Measurements from ENCODE around the gene THTPA. TPM values are rescaled to one million over a fixed set of nuclear protein-coding genes. Genes with fewer than 3 reads are reported as not detected.
A peak's percentile ranks its signal among the peaks of the same experiment; 100 is the strongest.
"Not testable (repeated sequence)": the region's sequence is repeated elsewhere in the genome, so short reads cannot be mapped to it uniquely, and the experiment has no call there.

Gene THTPA
- total RNA-seq, 1 donor from 2014 or later, result 19.3 TPM

DNA sequence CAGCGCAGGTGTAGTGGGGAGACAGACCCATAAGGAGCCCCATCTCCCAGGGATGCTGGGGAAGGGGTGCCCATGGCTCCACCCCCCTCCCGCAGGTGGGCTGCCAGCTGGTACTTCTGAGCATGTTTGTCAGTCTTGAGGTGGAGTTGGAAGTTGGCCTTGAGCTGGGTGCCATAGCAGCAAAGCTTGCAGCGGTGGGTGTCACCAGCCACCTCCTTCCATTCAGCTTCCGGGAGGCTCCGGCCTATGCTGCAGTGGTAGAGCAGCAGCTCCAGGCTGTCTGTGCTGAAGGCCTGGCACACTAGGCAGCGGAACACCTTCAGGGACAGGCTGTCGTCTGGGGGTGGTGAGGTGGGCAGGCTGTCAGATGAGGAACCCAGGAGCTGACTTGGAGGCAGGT, 23.4 kb upstream of the THTPA start:
- no peak for DNase-seq
- Mint-ChIP-seq H3K4me3 (ENCODE audit: unreplicated experiment) (no peak overlapping the region), H3K4me1 (ENCODE audit: low read depth, unreplicated experiment) (peaks cover 12% of the 10 kb centered on the region), H3K27ac (ENCODE audit: unreplicated experiment) (no peak overlapping the region), H3K27me3 (ENCODE audit: unreplicated experiment) (peaks cover 10% of the 10 kb centered on the region), H3K36me3 (ENCODE audit: unreplicated experiment) (no peaks in the 10 kb centered on the region), H3K9me3 (ENCODE audit: unreplicated experiment) (peaks cover 13% of the 10 kb centered on the region)
- no peak for TF ChIP-seq CTCF (IDR thresholded peaks at IDR 0.05; ENCODE audit: partially characterized antibody, unreplicated experiment)

- Mint-ChIP-seq H3K27me3 (ENCODE audit: unreplicated experiment) (peaks cover 8% of the 10 kb centered on the region), H3K9me3 (ENCODE audit: unreplicated experiment) (peaks cover 11% of the 10 kb centered on the region)
These were observed 22.2 kb upstream of the THTPA start for GRCh38 chr14:23533652-23534435.

DNA sequence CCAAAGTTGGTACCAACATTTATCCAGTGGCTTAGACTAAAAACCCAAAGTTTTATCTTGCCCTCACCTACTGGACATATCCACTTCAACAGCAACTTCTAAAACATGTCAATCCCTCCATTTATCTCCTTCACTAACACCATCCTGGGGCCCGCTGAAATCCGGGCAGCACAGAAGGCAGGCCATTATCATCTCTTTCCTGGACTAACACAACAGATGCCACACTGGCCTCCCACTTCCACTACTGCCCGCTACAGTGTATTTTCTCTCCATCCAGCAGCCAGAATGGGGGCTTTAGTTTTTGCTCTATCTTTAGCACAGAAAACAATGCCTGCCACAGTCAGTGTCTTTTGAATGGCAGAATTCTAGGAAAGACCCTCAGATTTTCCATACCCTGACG, 20.1 kb upstream of the THTPA start:
- DNase-seq, result no peak
- Mint-ChIP-seq H3K27ac (ENCODE audit: unreplicated experiment) (no peak overlapping the region), H3K36me3 (ENCODE audit: unreplicated experiment) (no peaks in the 10 kb centered on the region)

More at GRCh38 chr14:23533652-23534435, 22.2 kb upstream of the THTPA start:
- no peak overlapping the region for H3K27ac Mint-ChIP-seq (ENCODE audit: unreplicated experiment)
- H3K4me1 Mint-ChIP-seq (ENCODE audit: low read depth, unreplicated experiment), result peaks cover 23% of the 10 kb centered on the region
- H3K36me3 Mint-ChIP-seq (ENCODE audit: unreplicated experiment), result no peaks in the 10 kb centered on the region
- no peak for TF ChIP-seq CTCF (IDR thresholded peaks at IDR 0.05; ENCODE audit: partially characterized antibody, unreplicated experiment)
- no peak for DNase-seq
- no peak overlapping the region for H3K4me3 Mint-ChIP-seq (ENCODE audit: unreplicated experiment)

DNA sequence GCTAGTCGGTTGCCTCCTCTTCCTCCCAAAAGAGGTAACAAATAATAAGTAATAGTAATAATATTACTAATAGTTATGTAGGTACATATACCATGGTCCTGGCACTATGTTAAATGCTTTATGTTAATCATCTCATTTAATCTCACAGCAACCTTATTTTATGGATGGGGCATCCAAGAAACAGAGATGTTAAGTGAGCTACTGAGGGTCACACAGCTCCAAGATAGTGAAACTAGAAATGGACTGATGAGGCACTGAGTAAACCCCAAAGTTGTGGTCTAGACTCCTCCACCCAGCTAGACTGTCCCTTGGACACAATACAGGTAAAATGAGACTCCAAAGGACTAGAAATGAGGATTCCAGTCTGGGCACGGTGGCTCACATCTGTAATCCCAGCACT, 19.6 kb upstream of the THTPA start:
- DNase-seq, result no peak
- Mint-ChIP-seq H3K27me3 (ENCODE audit: unreplicated experiment) (peaks cover 8% of the 10 kb centered on the region), H3K9me3 (ENCODE audit: unreplicated experiment) (peaks cover 3% of the 10 kb centered on the region), H3K27ac (ENCODE audit: unreplicated experiment) (no peak overlapping the region), H3K4me3 (ENCODE audit: unreplicated experiment) (no peak overlapping the region), H3K4me1 (ENCODE audit: low read depth, unreplicated experiment) (peaks cover 30% of the 10 kb centered on the region), H3K36me3 (ENCODE audit: unreplicated experiment) (no peaks in the 10 kb centered on the region)
- no peak for TF ChIP-seq CTCF (IDR thresholded peaks at IDR 0.05; ENCODE audit: partially characterized antibody, unreplicated experiment)

More for the DNA sequence above, 20.1 kb upstream of the THTPA start:
- H3K27me3 Mint-ChIP-seq (ENCODE audit: unreplicated experiment), result peaks cover 8% of the 10 kb centered on the region
- H3K4me3 Mint-ChIP-seq (ENCODE audit: unreplicated experiment), result no peak overlapping the region
- TF ChIP-seq CTCF (IDR thresholded peaks at IDR 0.05; ENCODE audit: partially characterized antibody, unreplicated experiment), result no peak
- H3K9me3 Mint-ChIP-seq (ENCODE audit: unreplicated experiment), result peaks cover 3% of the 10 kb centered on the region
- peaks cover 30% of the 10 kb centered on the region for H3K4me1 Mint-ChIP-seq (ENCODE audit: low read depth, unreplicated experiment)

DNA sequence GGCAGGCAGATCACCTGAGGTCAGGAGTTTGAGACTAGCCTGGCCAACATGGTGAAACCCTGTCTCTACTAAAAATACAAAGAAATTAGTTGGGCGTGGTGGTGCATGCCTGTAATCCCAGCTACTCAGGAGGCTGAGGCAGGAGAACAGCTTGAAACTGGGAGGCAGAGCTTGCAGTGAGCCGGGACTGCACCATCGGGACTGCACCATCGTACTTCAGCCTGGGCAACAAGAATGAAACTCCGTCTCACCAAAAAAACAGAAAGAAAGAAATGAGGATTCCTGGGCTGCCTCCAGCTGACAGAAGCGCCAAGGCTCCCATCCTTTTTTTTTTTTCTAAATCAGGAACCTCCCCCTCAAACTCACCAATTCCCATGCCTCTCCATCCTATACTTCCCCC, 19.2 kb upstream of the THTPA start:
- H3K36me3 Mint-ChIP-seq (ENCODE audit: unreplicated experiment); H3K9me3 Mint-ChIP-seq (ENCODE audit: unreplicated experiment); DNase-seq; H3K27me3 Mint-ChIP-seq (ENCODE audit: unreplicated experiment): not testable (repeated sequence)
- Mint-ChIP-seq H3K4me3 (ENCODE audit: unreplicated experiment) (peak overlapping the region; percentile 30), H3K4me1 (ENCODE audit: low read depth, unreplicated experiment) (peaks cover 34% of the 10 kb centered on the region), H3K27ac (ENCODE audit: unreplicated experiment) (peak overlapping the region; percentile 66)

All from glutamatergic neuron (in vitro differentiated cells).